Measurements from ENCODE around the gene PDE7B.

The PDE7B gene

GRCh38 chr6:136148051-136148450 lies 296.6 kb downstream of the PDE7B start:
- ChIA-PET CTCF (interaction anchor here (1.0 to 1.4 kb wide), 3 partner anchors 11 to 29 kb away, joined by 3 to 4 read pairs (median 4); no protein-coding TSS in a partner anchor), POLR2A (no interaction called here)
- DNase-seq (ENCODE audit: extremely low spot score), result no peak
- TF ChIP-seq CTCF (IDR thresholded peaks at IDR 0.05; ENCODE audit: control extremely low read depth, extremely low read depth, low read depth, missing control alignments), result no peak

GRCh38 chr6:136148523-136148922 lies 297.0 kb downstream of the PDE7B start:
- no peak for DNase-seq (ENCODE audit: extremely low spot score)
- no peak for TF ChIP-seq CTCF (IDR thresholded peaks at IDR 0.05; ENCODE audit: control extremely low read depth, extremely low read depth, low read depth, missing control alignments)
- POLR2A ChIA-PET, result no interaction called here
- CTCF ChIA-PET, result interaction anchor here (1.3 to 1.4 kb wide), 2 partner anchors 13 to 29 kb away, joined by 4 read pairs; no protein-coding TSS in a partner anchor

GRCh38 chr6:136149311-136149710 lies 297.8 kb downstream of the PDE7B start:
- ChIA-PET POLR2A (no interaction called here), CTCF (interaction anchor here (1.4 kb wide), 1 partner anchor 325 kb away, joined by 3 read pairs; no protein-coding TSS in a partner anchor)
- no peak for DNase-seq (ENCODE audit: extremely low spot score)
- no peak for TF ChIP-seq CTCF (IDR thresholded peaks at IDR 0.05; ENCODE audit: control extremely low read depth, extremely low read depth, low read depth, missing control alignments)

- CTCF ChIA-PET, result interaction anchor here (0.8 to 1.4 kb wide), 2 partner anchors 8 to 324 kb away, joined by 3 read pairs; no protein-coding TSS in a partner anchor
- POLR2A ChIA-PET, result no interaction called here
- no peak for TF ChIP-seq CTCF (IDR thresholded peaks at IDR 0.05; ENCODE audit: control extremely low read depth, extremely low read depth, low read depth, missing control alignments)
- DNase-seq (ENCODE audit: extremely low spot score), result no peak
Observed at GRCh38 chr6:136150961-136151360, 299.5 kb downstream of the PDE7B start.

- POLR2A ChIA-PET, result no interaction called here
- CTCF ChIA-PET, result no interaction called here
- DNase-seq (ENCODE audit: extremely low spot score), result no peak
- TF ChIP-seq CTCF (IDR thresholded peaks at IDR 0.05; ENCODE audit: control extremely low read depth, extremely low read depth, low read depth, missing control alignments), result no peak
Observed at GRCh38 chr6:136153707-136154375, 302.3 kb downstream of the PDE7B start.

GRCh38 chr6:136155191-136155590 lies 303.7 kb downstream of the PDE7B start:
- DNase-seq (ENCODE audit: extremely low spot score), result no peak
- POLR2A ChIA-PET, result no interaction called here
- TF ChIP-seq CTCF (IDR thresholded peaks at IDR 0.05; ENCODE audit: control extremely low read depth, extremely low read depth, low read depth, missing control alignments), result no peak
- CTCF ChIA-PET, result no interaction called here

Data from GM10248 (cell line).